AG04450 (cell line): ENCODE results near the gene TCEAL5. TPM values are rescaled to one million over a fixed set of nuclear protein-coding genes. Genes with fewer than 3 reads are reported as not detected.

Source experiments
- CTCF ChIA-PET: fragments of 300-600, 350-600 bp; formaldehyde crosslinking; extraction: SDS; loops from one replicate; lab custom pipeline; 2022; ENCODE audit warnings: antibody characterized with exemption, inconsistent platforms; lab: Charles Lee
- POLR2A ChIA-PET: fragments of 350-600 bp; formaldehyde crosslinking; extraction: SDS; loops from one replicate; lab custom pipeline; 2021; ENCODE audit warnings: antibody characterized with exemption, inconsistent platforms; lab: Yijun Ruan, JAX
- DNase-seq: peaks from one replicate; pipeline ENCODE4 v3.0.0-alpha.2; 2011; ENCODE audit warnings: low read depth, low spot score
- H3K27ac ChIP-seq: one replicate; pipeline ENCODE4 v1.5.1; 2012; ENCODE audit warnings: low read depth, low read length, control low read depth
- H3K27me3 ChIP-seq: one replicate; pipeline ENCODE4 v1.6.0; 2012; ENCODE audit warnings: low read length; ENCODE audit not compliant: control insufficient read depth, insufficient read depth
- H3K4me3 ChIP-seq: 2 replicates; pipeline ENCODE4 v1.5.1; 2011; ENCODE audit warnings: mild to moderate bottlenecking, low read depth, low read length, control low read depth
- H3K9me3 ChIP-seq: 2 replicates; pipeline ENCODE4 v1.5.1; 2012; ENCODE audit warnings: low read length; ENCODE audit not compliant: control insufficient read depth, insufficient read depth
- polyA plus RNA-seq: library from polyadenylated mRNA; depleted of rRNA; stranded (reverse); fragments of >200 nt; gene quantifications from 2 replicates; pipeline ENCODE4 v1.2.3, GENCODE V29; 2011
- TF ChIP-seq, protein P1 (sequence below): IDR thresholded peaks from 2 replicates; pipeline ENCODE4 v1.5.1; 2011; ENCODE audit warnings: low read depth, low read length, control low read depth, inconsistent platforms

Gene TCEAL5
- polyA plus RNA-seq, 1 experiment = not detected

DNA sequence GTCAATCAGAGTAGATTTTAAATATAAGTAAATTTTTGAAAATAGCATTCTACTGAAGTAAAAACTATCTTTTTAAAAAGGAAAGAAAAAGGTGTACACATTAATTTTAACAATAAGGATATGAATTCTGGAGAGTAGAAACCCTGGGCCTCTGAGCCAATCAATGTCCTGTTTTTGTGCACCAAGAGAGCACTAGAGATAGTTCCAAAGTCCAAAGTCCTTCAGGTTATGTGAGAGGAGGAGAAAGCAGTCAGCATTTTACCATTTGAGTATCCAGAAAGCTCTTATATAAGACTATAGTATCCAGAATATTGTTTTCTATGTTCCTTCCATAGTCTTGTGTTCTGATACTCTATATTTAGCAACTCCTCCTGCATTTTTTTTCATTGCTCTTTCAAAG is 18.3 kb downstream of the TCEAL5 start:
- ChIA-PET POLR2A (no interaction called here), CTCF (no interaction called here)
- H3K4me3 ChIP-seq = no peak overlapping the region
- no peak for DNase-seq
- H3K27me3 ChIP-seq = peaks cover 4% of the 10 kb centered on the region
- TF ChIP-seq, protein P1, sequence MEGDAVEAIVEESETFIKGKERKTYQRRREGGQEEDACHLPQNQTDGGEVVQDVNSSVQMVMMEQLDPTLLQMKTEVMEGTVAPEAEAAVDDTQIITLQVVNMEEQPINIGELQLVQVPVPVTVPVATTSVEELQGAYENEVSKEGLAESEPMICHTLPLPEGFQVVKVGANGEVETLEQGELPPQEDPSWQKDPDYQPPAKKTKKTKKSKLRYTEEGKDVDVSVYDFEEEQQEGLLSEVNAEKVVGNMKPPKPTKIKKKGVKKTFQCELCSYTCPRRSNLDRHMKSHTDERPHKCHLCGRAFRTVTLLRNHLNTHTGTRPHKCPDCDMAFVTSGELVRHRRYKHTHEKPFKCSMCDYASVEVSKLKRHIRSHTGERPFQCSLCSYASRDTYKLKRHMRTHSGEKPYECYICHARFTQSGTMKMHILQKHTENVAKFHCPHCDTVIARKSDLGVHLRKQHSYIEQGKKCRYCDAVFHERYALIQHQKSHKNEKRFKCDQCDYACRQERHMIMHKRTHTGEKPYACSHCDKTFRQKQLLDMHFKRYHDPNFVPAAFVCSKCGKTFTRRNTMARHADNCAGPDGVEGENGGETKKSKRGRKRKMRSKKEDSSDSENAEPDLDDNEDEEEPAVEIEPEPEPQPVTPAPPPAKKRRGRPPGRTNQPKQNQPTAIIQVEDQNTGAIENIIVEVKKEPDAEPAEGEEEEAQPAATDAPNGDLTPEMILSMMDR = no peak
- no peak overlapping the region for H3K27ac ChIP-seq
- no peaks in the 10 kb centered on the region; the same call in 1 of the 2 replicates for H3K9me3 ChIP-seq

DNA sequence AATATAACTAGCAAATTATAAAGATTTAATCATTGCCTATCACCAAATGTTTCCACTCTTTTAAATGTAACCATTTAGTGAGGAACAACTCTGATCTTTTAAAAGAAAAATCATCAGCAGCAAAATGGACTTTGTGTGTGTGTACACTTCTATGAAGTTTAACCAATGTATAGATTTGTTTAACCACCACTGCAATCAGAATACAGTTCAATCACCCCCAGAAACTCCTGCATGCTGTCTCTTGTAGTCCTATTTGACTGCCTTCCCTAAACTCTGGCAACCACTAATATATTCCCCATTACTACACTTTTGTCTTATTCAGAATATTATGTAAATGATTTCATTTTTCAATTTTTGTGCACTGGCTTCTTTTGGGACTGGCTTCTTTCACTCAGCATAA is 19.9 kb downstream of the TCEAL5 start:
- POLR2A ChIA-PET = no interaction called here
- Histone ChIP-seq H3K27me3 (peaks cover 4% of the 10 kb centered on the region), H3K4me3 (no peak overlapping the region), H3K27ac (no peak overlapping the region), H3K9me3 (no peaks in the 10 kb centered on the region; the same call in 1 of the 2 replicates)
- CTCF ChIA-PET = no interaction called here
- no peak for DNase-seq
- TF ChIP-seq, protein P1 = no peak

DNA sequence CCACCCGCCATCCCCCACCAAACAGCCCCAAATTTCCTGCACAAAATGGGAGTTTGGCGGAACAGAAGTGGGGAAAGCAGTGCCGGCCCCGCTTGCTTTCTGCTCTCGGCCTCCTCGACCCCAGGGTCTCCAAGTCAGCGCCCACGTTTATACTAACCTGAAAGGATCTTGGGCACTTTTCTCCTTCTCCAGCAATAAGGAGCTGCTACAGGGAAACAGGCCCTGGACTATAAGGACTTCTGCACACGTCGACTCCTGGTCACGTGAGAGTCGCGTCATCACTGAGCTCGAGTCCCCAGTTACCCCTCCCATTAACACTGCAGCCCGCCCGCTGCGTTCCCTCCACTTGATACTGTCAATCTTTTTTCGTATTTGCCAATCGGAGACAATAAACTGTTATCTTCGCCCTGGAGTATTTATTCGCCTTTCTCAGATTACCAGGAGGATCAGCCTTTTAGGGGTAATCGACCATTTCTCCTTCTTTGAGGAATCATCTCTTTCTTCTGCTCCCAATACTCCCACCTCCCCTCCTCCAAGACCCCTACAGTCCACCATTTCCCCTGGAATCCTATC is 21.5 kb downstream of the TCEAL5 start, which contains the start of gene TCEAL8:
Gene TCEAL8, minus strand, starts transcription at position 235 of the 573 bp plus-strand sequence. CDS start 1,176 bp downstream, outside the sequence.
- H3K9me3 ChIP-seq = no peaks in the 10 kb centered on the region; the same call in 1 of the 2 replicates
- peak within 1 kb of the TSS; percentile 68 for H3K27ac ChIP-seq
- peak within 1 kb of the TSS; percentile 78 for H3K4me3 ChIP-seq
- peak; percentile 23 for DNase-seq
- H3K27me3 ChIP-seq = no peaks in the 10 kb centered on the region
- CTCF ChIA-PET = interaction anchor here (1.0 kb wide), 1 partner anchor 209 kb away, joined by 3 read pairs; no protein-coding TSS in a partner anchor
- TF ChIP-seq, protein P1 = no peak
- POLR2A ChIA-PET = interaction anchor here (1.1 kb wide), 1 partner anchor 1595 kb away, joined by 4 read pairs; the partner anchor contains the start of gene ARMCX2

DNA sequence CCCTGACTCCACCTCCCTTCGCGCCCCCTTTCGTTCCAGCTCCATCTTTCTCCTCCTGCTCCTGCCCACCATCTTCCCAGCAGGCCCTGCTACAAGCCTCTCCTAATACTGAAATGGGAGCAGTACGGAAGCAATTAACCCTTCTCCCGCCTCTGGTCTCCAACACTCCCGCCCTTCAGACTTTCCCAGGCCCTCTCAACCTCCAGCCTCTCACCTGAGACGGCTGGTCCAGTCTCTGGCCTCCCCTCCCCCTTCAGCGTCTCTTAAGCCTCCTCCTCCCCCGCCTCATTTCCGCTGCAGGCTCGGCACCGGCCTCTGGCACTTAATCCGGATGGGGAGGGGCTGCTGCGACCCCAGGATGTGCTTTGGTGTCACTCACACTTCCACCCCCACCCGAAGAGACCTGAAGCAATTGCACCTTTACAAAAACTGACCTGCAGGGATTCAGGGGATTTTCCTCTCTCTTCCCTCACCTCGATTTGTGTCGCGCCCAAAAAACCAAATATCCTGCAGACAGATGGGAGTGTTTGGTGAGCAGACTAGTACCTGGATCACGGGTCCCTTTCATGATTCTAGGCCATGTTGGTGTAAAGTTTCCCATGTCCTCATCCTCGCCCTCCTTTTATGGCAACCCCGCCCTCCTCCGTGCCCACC is 22.3 kb downstream of the TCEAL5 start:
- TF ChIP-seq, protein P1 = 0 out of 2 replicates have a peak, but pooled peaks have one; percentile 11
- DNase-seq = no peak
- H3K4me3 ChIP-seq = peak overlapping the region; percentile 78
- peak overlapping the region; percentile 68 for H3K27ac ChIP-seq
- ChIA-PET CTCF (interaction anchor here (1.0 to 1.7 kb wide), 3 partner anchors 209 to 211 kb away, joined by 3 to 4 read pairs (median 4); no protein-coding TSS in a partner anchor), POLR2A (interaction anchor here (0.6 to 1.1 kb wide), 2 partner anchors 111 to 1595 kb away, joined by 3 to 4 read pairs; partner anchors contain the start of gene ARMCX2)
- no peaks in the 10 kb centered on the region for H3K27me3 ChIP-seq
- no peaks in the 10 kb centered on the region; the same call in 1 of the 2 replicates for H3K9me3 ChIP-seq
